ENCODE measurements around the gene PPM1F. TPM values are rescaled to one million over a fixed set of nuclear protein-coding genes. Genes with fewer than 3 reads are reported as not detected.

The PPM1F gene
- total and polyA plus RNA-seq, 2 donors from 2014 or later = 13.8 to 42.5 TPM

DNA sequence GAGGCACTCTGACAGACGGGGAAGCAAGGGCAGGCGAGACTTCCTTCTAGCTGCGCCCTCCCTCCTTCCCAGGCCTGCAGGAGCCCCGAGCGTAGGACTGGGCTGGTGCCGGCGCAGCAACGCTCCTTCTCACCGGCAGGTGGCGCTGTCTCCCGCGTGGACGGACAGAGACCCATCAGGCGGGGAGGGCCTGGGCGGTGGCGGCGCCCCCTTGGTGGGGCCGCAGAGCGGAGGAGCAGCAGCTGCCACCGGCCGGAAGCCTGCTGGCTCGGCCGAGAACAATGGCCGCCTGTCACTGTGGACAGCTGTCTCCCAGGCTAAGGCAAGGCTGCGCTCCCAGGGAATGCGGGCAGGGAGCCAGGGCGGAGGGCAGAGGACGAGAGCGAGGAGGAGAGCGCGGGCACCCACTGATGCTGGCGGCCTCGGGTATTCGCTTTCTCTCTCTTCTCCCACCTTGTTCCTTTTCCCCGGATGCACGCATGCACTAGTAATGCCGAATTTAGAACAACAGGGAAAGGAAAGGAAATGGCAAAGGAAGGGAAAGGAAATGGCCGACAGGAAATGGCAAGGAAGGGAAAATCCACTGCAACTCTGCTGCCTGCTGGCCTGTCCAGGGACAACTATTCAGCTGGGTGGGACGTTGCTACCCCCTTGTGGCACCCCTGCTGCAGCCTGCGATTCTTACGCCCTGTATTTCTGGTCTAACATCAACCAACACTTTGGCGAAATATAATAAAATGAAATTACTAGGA, 14.4 kb downstream of the PPM1F start:
- H3K4me3 ChIP-seq (ENCODE audit: low read length in 3 of 3) = peak overlapping the region; percentile 64 to 95 (median 83)
- H3K4me1 ChIP-seq (ENCODE audit: control insufficient read depth in 2 of 3, insufficient read depth in 2 of 3, low read depth in 1 of 3, low read length in 3 of 3) = peaks cover 0 to 45% (median 23%) of the 10 kb centered on the region in 3 donors
- TF ChIP-seq, protein P1, sequence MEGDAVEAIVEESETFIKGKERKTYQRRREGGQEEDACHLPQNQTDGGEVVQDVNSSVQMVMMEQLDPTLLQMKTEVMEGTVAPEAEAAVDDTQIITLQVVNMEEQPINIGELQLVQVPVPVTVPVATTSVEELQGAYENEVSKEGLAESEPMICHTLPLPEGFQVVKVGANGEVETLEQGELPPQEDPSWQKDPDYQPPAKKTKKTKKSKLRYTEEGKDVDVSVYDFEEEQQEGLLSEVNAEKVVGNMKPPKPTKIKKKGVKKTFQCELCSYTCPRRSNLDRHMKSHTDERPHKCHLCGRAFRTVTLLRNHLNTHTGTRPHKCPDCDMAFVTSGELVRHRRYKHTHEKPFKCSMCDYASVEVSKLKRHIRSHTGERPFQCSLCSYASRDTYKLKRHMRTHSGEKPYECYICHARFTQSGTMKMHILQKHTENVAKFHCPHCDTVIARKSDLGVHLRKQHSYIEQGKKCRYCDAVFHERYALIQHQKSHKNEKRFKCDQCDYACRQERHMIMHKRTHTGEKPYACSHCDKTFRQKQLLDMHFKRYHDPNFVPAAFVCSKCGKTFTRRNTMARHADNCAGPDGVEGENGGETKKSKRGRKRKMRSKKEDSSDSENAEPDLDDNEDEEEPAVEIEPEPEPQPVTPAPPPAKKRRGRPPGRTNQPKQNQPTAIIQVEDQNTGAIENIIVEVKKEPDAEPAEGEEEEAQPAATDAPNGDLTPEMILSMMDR (IDR thresholded peaks at IDR 0.05; ENCODE audit: borderline replicate concordance, extremely low read depth, insufficient read depth) = peak; percentile 99
- FAIRE-seq (no peak), DNase-seq (peak; percentile 96 to 97 (median 96))
- intact Hi-C loops (cut with DNase I) = loop anchor here (10.0 kb wide), 1 partner anchor 223 kb away; no protein-coding TSS in a partner anchor
- peak overlapping the region; percentile 34 to 80 (median 78) for H3K9ac ChIP-seq (ENCODE audit: low read length in 3 of 3)
- peak overlapping the region; percentile 71 to 98 for H3K27ac ChIP-seq (ENCODE audit: low read depth in 2 of 2, low read length in 2 of 2)
- peaks cover 0 to 17% (median 2%) of the 10 kb centered on the region in 3 donors for H3K36me3 ChIP-seq (ENCODE audit: control insufficient read depth in 2 of 3, insufficient read depth in 3 of 3, low read length in 3 of 3)
- H3K9me3 ChIP-seq (ENCODE audit: control insufficient read depth in 2 of 3, insufficient read depth in 1 of 3, low read length in 3 of 3) = no peaks in the 10 kb centered on the region
- no peaks in the 10 kb centered on the region for H3K27me3 ChIP-seq (ENCODE audit: control insufficient read depth, insufficient read depth, low read length)

DNA sequence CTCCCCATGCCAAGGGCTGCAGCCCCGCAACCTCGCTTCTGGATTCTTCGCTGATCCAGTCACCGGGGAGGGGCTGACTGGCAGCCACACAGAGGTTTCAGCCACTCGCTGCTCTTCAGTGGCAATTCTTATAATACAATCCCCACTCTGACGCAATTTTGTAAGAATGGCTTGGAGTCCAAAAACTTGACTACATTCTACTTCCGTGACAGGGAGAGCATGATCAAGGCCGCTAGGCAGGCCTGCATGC, 14.9 kb downstream of the PPM1F start:
- no peaks in the 10 kb centered on the region for H3K27me3 ChIP-seq (ENCODE audit: control insufficient read depth, insufficient read depth, low read length)
- TF ChIP-seq, protein P1 (IDR thresholded peaks at IDR 0.05; ENCODE audit: borderline replicate concordance, extremely low read depth, insufficient read depth) = no peak
- DNase-seq (peak in 1 of 5 donors; percentile 62), FAIRE-seq (no peak)
- H3K4me1 ChIP-seq (ENCODE audit: control insufficient read depth in 2 of 3, insufficient read depth in 2 of 3, low read depth in 1 of 3, low read length in 3 of 3) = peaks cover 0 to 40% (median 21%) of the 10 kb centered on the region in 3 donors
- peak overlapping the region; percentile 4 to 80 (median 34) for H3K9ac ChIP-seq (ENCODE audit: low read length in 3 of 3)
- peaks cover 2 to 22% (median 2%) of the 10 kb centered on the region in 3 donors for H3K36me3 ChIP-seq (ENCODE audit: control insufficient read depth in 2 of 3, insufficient read depth in 3 of 3, low read length in 3 of 3)
- H3K4me3 ChIP-seq (ENCODE audit: low read length in 3 of 3) = peak overlapping the region; percentile 50 to 95 (median 59)
- no peaks in the 10 kb centered on the region for H3K9me3 ChIP-seq (ENCODE audit: control insufficient read depth in 2 of 3, insufficient read depth in 1 of 3, low read length in 3 of 3)
- intact Hi-C loops (cut with DNase I) = loop anchor here (10.0 kb wide), 1 partner anchor 223 kb away; no protein-coding TSS in a partner anchor
- H3K27ac ChIP-seq (ENCODE audit: low read depth in 2 of 2, low read length in 2 of 2) = peak overlapping the region; percentile 71 to 98

DNA sequence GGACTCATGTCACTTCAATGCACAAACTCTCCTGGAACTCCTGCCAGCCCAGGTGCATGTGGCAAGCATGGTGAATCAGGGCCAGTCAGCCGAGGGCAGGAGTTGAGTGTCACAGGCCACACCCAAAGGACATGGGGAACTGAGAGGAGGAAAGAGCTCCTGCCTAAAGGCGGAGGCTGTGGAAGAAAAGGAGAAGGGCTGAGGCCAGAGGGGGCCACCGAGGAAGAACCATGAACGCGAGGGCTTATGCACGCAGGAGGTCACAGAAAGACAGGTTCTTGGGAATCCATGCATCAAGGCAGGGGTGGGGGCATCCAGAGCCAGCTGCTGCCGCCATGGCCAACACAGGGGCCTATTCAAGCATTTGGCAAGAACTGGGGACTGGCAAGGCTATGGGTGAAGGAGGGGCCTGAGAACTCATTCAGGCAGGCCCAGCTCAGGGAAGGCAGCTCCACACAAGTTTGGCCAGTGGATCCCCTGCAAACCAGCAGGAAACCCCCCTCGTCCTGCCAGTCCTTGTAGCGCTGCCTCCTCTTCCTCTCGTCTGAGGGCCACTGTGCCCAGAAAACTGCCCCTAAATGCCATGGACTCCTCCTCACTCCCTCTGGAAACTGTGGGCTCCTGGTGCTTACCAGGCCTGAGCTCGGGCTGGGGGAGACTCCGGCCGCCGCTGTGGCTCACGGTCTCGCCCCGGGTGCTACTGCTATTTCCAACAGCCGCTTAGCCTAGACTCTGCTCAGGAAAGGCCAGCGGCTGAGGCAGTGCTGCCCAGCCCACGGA, 15.4 kb downstream of the PPM1F start:
- peak overlapping the region in 2 of 3 donors; percentile 34 to 80 for H3K9ac ChIP-seq (ENCODE audit: low read length in 3 of 3)
- H3K27ac ChIP-seq (ENCODE audit: low read depth in 2 of 2, low read length in 2 of 2) = peak overlapping the region; percentile 71 to 98
- H3K4me1 ChIP-seq (ENCODE audit: control insufficient read depth in 2 of 3, insufficient read depth in 2 of 3, low read depth in 1 of 3, low read length in 3 of 3) = peaks cover 0 to 39% (median 19%) of the 10 kb centered on the region in 3 donors
- intact Hi-C loops (cut with DNase I) = loop anchor here (10.0 kb wide), 1 partner anchor 222 kb away; no protein-coding TSS in a partner anchor
- FAIRE-seq = no peak
- TF ChIP-seq, protein P1 (IDR thresholded peaks at IDR 0.05; ENCODE audit: borderline replicate concordance, extremely low read depth, insufficient read depth) = no peak
- no peak for DNase-seq
- H3K9me3 ChIP-seq (ENCODE audit: control insufficient read depth in 2 of 3, insufficient read depth in 1 of 3, low read length in 3 of 3) = no peaks in the 10 kb centered on the region
- peaks cover 2 to 28% (median 8%) of the 10 kb centered on the region in 3 donors for H3K36me3 ChIP-seq (ENCODE audit: control insufficient read depth in 2 of 3, insufficient read depth in 3 of 3, low read length in 3 of 3)
- H3K27me3 ChIP-seq (ENCODE audit: control insufficient read depth, insufficient read depth, low read length) = no peaks in the 10 kb centered on the region
- peak overlapping the region in 1 of 3 donors; percentile 95 for H3K4me3 ChIP-seq (ENCODE audit: low read length in 3 of 3)
